Activated CD4-positive, alpha-beta T cell treated with anti-CD3 and anti-CD28 coated beads for 1 hour (primary cell): ENCODE measurements around the gene MYH11.
"Not testable (repeated sequence)": the region's sequence is repeated elsewhere in the genome, so short reads cannot be mapped to it uniquely, and the experiment has no call there.

Experiments
- DNase-seq: peaks from one replicate; pipeline ENCODE4 v3.0.0-alpha.2; 2020

MYH11 gene

GRCh38 chr16:15807603-15808009 lies 49.2 kb downstream of the MYH11 start:
- no peak for DNase-seq

- no peak for DNase-seq
Measured at GRCh38 chr16:15803618-15804017, 53.2 kb downstream of the MYH11 start.

- DNase-seq: no peak
Measured at GRCh38 chr16:15799851-15800495, 56.9 kb downstream of the MYH11 start.

DNA sequence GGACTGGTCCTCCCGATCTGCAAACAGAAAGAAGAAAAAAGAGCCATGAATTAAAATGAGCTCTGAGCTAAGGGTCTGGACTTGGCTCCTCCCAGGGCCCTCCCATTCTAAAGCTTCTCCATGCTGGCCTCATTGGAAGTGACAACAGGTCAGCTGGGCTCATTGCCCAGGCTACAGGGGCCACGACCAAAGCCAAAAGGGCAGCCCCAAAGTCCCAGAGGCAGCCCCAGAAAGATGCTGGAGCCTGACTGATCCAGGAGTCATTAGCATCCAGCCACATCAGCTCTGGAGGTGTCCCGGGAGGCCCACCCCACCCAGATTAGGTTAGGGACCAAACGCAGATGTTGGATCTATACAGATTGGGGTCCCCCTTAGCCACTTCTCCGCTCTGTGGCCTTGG lies 58.2 kb downstream of the MYH11 start:
- no peak for DNase-seq

- no peak for DNase-seq
Measured at GRCh38 chr16:15796885-15797284, 59.9 kb downstream of the MYH11 start.

DNA sequence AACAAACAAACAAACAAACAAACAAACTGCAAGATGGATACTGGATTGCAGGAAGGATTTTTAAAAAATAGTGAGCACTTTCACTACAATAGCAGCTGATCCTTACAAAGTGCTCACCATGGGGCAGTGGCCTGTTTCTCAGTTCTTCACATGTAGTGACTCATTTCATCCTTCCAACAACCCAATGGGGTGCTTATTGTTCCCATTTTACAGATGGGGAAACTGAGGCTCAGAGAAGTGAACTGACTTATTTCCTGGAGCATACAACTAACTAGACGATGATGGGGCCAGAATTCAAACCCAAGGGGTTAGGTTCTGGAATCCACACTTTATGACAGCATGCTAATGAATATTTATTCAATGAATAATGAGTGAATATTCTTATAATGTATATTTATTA lies 61.2 kb downstream of the MYH11 start:
- no peak for DNase-seq

DNA sequence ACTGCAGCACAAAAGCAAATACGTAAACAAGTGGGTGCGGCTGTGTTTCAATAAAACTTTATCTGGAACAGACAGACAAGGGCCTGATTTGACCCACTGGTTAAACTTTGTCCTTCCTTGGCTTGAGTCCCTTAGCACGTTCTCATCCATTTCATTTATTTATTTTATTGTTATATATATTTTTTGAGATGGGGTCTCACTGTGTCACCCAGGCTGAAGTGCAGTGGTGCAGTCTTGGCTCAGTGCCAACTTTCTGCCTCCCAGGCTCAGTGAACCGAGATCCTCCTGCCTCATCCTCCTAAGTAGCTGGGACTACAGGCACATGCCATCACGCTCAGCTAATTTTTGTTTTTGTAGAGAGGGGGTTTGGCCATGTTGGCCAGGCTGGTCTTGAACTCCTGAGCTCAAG lies 64.3 kb downstream of the MYH11 start:
- DNase-seq: no peak

DNA sequence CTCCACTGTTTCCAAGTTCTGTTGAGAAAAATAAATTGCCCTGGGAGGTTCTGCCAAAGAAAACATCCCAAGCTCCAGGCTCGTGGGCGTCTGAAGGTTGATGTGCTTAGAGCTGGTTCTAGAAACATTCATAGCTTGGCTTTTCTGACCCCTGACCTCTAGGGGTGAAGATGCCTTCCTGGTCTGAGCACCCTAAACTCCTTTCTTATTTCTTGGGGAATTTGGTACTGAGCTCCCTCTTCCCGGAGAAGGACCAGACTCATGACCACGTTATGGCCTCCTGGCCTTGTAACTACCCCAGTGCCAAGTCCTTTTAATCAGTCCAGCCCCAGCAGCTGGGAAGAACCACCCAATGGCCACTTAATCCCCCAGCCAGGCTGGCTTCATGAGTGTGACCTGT lies 66.4 kb downstream of the MYH11 start:
- no peak for DNase-seq

DNA sequence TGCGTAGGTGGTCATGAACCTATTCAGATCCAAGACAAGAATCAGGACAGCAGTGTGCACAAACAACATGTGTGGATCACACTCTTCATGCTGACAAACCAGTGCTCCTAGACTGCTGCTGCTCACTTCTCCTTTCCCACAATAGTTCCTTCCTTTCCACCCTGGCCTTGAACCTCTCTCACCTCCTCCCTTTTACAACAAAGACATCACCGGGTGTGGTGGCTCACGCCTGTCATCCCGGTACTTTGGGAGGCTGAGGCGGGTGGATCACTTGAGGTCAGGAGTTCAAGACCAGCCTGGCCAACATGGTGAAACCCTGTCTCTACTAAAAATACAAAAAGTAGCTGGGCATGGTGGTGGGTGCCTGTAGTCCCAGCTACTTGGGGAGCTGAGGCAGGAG lies 67.0 kb downstream of the MYH11 start:
- not testable (repeated sequence) for DNase-seq

- DNase-seq: no peak
Measured at GRCh38 chr16:15788846-15789239, 68.0 kb downstream of the MYH11 start.

DNA sequence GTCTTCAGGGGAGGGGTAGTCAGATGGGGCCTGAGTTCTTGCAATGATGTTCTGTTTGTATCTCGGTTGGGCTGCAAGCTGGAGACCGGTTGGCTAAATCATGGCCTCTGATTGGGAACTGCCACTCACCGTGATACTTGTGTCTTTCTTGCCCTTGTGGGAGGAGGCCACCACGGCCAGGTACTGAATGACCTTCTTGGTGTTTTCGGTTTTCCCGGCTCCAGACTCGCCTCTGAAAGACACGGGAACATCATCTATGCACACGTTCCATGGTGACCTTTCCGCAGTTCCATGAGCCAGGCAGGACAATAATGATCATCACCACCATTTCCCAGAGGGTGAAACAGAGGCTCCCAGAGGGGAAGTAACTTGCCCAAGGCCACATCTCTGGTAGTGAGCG lies 70.3 kb downstream of the MYH11 start:
- DNase-seq: no peak

GRCh38 chr16:15785386-15786059 lies 71.3 kb downstream of the MYH11 start:
- DNase-seq: no peak

DNA sequence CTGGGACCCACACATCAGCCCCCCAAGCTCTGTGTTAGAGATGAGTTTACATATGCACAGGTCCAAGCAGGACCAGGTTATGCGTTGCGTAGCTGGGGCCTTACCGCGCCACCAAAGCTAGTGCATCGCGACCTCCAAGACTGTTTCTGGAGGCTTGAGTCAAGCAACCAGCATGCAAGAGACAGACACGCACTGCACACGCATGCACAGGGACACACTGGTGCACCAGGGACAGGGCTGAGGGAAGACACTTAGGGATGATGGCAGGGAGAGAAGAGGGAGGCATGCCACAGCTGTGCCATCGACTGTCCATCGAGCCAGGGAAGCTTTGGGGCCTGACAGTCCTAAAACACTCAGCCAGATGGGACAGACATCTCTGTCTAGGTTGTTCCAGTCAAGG lies 72.8 kb downstream of the MYH11 start:
- no peak for DNase-seq

DNA sequence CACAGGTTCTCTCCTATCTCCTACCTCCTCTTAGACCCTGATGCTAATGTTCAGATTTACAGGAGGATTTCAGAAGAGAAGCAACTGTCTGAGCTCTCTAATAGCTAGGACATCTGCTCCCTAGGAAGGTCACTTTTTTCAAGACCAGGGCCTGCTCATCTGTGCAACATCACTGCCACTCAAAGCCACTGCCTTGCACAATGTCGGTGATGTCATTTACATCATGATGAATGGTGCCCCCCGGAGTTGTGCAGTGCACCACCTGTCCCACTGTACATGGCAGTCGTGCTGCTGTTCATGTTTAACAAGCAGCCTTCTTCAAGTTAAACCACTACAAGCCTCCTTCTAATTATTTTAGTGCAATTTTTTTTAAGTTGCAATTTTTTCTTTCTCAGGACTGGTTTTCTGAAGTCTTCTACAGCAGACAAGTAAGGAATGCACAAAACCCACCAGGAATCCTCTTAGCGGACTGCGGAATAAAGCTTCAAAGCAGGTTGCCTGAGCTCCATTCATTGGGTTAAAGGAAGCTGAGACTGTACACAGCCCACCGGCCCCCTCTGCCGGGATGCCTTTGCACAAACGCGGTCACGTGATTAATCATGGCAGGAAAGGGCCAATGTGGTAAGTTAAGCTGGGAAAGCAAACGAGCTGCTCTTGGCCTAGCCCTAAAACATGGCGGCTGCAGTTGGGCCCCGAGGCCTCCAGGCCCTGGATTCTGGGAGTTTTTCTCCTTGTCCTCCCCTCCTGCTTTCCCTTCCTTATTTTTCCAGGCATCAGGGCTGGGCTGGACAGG lies 74.1 kb downstream of the MYH11 start:
- DNase-seq: no peak

DNA sequence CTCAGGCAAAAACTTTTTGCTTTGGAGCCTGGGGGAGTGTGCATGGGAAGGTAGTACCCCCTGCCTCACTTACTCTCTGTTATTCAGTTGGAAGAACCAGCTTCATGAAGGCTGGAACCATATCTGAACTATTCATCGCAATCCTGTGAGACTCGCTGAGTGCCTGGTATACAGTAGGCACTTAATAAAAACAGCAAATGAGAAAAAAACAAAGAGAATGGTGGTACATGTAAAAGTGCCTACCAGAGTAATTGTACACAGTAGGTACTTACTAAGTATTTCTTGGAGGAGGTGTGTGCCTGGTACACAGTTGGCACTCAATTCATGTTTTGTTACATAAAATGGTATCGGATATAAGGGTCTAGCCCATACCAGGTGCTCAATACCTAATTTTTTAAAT lies 75.2 kb downstream of the MYH11 start:
- no peak for DNase-seq

- no peak for DNase-seq
Measured at GRCh38 chr16:15780805-15781204, 76.0 kb downstream of the MYH11 start.

DNA sequence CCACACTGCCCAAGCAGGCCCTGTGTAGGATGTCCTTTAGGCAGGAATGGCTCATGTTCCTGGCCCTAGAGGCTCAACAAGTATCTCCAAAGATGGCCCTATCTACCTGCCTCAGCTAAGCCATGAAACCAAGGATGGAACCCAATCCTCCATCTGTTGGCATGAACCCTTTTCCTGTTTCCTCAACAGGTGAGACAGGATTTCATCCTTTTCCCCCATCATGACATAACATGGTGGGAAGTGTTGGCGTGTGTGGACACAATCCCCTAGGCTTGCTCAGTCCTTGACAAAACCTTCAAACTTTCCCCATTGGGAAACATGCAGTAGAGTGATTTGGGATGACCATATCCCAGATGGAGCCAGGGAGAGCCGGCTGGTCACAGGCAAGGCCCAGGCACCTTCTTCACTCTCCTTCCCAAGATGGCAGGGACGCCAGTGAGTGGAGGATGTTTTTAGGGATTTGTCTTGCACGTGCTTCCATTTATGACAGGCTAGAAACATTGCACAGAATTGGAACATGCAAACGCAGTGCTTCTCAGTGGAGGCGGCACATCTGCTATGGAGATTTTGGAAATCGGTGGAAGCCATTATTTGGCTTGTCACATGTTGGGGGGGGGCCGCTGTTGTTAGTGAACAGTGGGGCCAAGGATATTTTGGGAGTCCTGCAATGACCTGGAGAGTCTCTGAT lies 77.0 kb downstream of the MYH11 start:
- DNase-seq: no peak

DNA sequence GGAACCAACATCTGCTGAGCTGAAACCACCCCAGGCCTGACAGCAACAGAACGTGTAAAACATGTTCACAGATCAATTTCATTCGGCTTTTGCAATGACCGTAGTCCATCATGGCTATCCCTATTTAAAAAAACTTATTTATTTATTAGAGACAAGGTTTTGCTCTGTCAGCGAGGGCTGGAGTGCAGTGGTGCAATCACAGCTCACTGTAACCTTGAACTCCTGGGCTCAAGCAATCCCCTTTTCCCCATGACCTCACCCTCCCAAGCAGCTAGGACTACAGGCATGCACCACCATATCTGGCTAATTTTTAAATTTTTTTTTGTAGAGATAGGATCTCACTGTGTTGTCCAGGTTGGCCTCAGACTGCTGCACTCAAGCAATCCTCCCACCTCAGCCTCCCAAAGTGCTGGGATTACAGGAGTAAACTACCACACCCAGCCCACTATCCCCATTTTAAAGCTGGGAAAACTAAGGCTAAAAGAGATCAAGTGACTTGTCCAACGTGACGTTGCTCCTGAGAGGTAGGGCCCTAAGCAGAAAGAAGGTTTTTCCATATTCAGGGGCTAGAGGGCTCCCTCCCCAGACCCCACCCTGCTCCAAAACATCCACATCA lies 77.7 kb downstream of the MYH11 start:
- no peak for DNase-seq

- no peak for DNase-seq
Measured at GRCh38 chr16:15778204-15778743, 78.6 kb downstream of the MYH11 start.

- no peak for DNase-seq
Measured at GRCh38 chr16:15777533-15778203, 79.2 kb downstream of the MYH11 start.

DNA sequence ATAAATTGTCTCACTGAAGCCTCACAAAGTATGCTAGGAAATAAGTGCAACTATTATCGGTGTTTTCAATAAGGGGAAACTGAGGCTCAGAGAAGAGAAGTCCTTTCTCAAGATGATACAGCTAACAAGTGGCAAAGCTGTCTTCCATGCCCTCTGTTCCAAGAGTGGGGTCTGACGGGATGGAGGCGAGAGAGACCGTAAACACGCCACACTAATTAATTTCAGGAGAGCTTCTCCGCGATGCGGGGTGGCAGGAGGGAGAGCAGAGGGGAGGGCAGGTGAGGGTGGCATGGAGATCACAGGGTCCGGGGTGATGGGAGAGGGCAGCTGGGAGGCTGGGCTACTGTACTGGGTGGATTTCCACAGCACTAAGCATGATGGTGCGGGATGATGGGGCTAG lies 80.3 kb downstream of the MYH11 start:
- DNase-seq: no peak

- DNase-seq: no peak
Measured at GRCh38 chr16:15775663-15776304, 81.0 kb downstream of the MYH11 start.
